Rectal smooth muscle tissue (tissue), 1 donor: Measurements from ENCODE around the gene MRPL28.
A peak's percentile ranks its signal among the peaks of the same experiment; 100 is the strongest.

Experiments
- H3K27ac ChIP-seq: one replicate; pipeline ENCODE4 v1.7.0; 2013; ENCODE audit warnings: low read depth, low read length, inconsistent platforms
- H3K27me3 ChIP-seq: one replicate; pipeline ENCODE4 v1.7.0; 2013; ENCODE audit warnings: low read length; ENCODE audit not compliant: control insufficient read depth, insufficient read depth
- H3K36me3 ChIP-seq: one replicate; pipeline ENCODE4 v1.7.0; 2013; ENCODE audit warnings: low read length; ENCODE audit not compliant: control insufficient read depth, insufficient read depth
- H3K4me1 ChIP-seq: one replicate; pipeline ENCODE4 v1.7.0; 2013; ENCODE audit warnings: low read length; ENCODE audit not compliant: control insufficient read depth, insufficient read depth
- H3K4me3 ChIP-seq: one replicate; pipeline ENCODE4 v1.7.0; 2013; ENCODE audit warnings: low read length
- H3K9ac ChIP-seq: one replicate; pipeline ENCODE4 v1.7.0; 2013; ENCODE audit warnings: low read length

MRPL28 gene

DNA sequence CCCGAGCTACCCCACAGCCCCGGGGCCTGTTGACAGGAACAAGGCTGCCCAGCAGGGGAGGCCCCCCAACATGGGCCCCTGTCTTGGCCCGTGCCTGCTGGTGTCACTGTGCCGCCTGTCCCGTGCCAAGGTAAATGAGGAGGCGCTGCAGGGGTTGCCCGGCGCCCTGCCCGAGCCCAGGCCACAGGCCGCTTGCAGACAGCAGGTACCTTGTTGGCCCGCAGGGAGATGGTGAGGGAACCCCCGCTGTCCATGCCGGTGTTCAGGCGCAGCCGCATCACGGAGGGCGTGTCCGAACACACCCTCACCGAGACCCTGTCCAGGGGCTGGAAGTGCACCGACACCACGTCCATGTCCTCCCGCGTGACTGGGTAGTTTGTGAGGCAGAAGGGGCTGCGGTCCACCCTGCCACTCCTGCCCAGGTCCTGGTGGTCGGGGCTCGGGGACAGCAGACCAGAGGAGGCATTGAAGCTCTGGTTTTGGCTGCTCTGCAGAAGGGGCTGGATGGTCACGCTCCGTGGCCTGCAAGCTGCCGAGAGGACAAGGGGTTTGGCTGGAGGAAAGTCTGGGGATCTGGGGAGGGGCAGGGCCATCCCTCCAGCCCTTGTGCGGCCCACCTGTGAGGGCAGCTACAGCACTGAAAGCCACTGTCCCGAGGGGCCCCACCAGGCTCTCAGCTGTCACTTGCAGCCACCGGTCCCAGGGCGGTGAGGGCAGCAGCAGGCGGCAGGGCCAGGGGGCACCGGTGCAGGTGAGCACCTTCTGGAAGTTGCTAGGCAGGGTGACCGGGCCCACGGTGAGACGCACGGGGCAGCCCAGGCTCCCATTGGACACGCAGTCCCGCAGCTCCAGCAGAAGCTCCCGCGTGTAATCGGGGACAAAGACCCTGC lies 5.8 kb upstream of the MRPL28 start:
- H3K27me3 ChIP-seq, result no peaks in the 10 kb centered on the region
- H3K4me1 ChIP-seq, result peaks cover 2% of the 10 kb centered on the region
- H3K9ac ChIP-seq, result no peak overlapping the region
- H3K4me3 ChIP-seq, result no peak overlapping the region
- peaks cover 23% of the 10 kb centered on the region for H3K36me3 ChIP-seq
- no peak overlapping the region for H3K27ac ChIP-seq

DNA sequence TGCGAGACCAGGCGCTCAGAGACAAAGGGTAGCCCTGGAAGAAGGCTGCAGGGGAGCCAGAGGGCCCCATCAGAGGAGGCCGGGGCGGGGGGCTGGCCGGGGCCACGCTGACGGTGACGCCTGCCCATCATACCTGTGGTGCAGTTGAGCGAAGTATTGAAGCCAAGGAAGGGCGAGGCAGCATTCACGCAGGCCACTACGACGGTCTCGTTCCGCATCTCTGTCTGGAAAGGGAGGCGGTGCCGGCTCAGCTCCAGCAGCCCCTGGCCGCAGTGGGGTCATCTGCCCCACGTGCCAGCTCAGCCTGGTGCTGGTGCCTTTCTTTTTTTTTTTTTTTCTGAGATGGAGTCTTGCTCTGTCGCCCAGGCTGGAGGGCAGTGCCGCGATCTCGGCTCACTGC lies 4.9 kb upstream of the MRPL28 start:
- H3K27me3 ChIP-seq, result no peaks in the 10 kb centered on the region
- peaks cover 4% of the 10 kb centered on the region for H3K4me1 ChIP-seq
- H3K9ac ChIP-seq, result no peak overlapping the region
- no peak overlapping the region for H3K27ac ChIP-seq
- no peak overlapping the region for H3K4me3 ChIP-seq
- peaks cover 23% of the 10 kb centered on the region for H3K36me3 ChIP-seq

DNA sequence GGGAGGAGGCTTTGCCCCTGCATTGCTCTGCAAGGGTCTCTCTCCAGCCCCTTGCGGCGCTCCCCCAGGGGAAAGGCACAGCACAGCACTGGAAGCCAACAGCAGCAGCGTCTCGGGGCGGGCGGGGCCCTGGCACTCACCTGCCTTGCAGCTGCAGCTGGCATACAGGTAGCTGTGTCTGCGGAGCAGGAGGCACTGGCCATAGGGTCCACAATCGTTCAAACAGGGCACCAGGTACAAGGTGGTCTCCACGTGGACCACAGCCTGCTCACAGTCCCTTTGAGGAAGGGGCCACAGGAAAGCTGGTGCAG lies 4.2 kb upstream of the MRPL28 start:
- H3K36me3 ChIP-seq, result peaks cover 23% of the 10 kb centered on the region
- no peak overlapping the region for H3K4me3 ChIP-seq
- no peak overlapping the region for H3K9ac ChIP-seq
- peaks cover 8% of the 10 kb centered on the region for H3K4me1 ChIP-seq
- no peaks in the 10 kb centered on the region for H3K27me3 ChIP-seq
- no peak overlapping the region for H3K27ac ChIP-seq

DNA sequence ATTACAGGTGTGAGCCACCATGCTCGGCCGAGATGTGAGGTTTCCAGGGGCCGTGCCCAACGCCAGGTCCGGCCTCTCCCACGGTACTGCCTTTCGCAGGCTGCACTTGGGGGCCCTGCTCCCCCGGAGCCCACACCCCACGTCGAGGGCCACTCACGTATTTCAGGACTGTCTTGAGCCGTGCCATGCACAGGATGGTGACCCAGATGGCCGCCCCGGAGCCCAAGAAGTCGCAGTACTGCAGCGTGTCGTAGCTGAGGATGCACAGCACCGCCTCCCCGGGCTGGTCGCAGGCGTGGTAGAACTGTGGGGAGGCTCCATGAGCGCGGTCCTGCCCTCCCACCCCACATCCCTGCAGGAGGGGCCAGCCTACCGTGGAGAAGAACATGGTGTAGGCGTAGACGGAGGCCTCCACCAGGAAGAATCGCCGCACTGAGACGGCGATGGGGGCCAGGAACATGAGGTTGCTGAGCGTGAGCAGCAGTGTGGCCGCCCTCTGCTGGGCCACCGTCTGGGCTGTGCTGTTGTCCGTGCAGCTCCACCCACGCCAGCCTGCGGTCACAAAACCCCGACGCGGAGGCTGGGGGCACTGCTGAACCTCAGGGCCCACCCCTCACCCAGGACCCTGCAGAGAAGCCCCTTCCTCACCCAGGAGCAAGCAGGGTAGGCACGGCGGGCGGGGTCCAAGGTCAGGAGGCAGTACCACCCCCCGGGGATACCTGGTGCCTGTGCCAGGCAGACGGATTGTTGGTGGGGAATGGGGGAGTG lies 3.7 kb upstream of the MRPL28 start:
- Histone ChIP-seq H3K4me3 (no peak overlapping the region), H3K4me1 (peaks cover 9% of the 10 kb centered on the region), H3K9ac (no peak overlapping the region), H3K27ac (no peak overlapping the region), H3K36me3 (peaks cover 23% of the 10 kb centered on the region), H3K27me3 (no peaks in the 10 kb centered on the region)

- Histone ChIP-seq H3K4me1 (peaks cover 9% of the 10 kb centered on the region), H3K4me3 (no peak overlapping the region), H3K27me3 (no peaks in the 10 kb centered on the region), H3K27ac (no peak overlapping the region), H3K36me3 (peaks cover 27% of the 10 kb centered on the region), H3K9ac (no peak overlapping the region)
Measured at GRCh38 chr16:373020-373598, 2.8 kb upstream of the MRPL28 start.

- peaks cover 34% of the 10 kb centered on the region for H3K36me3 ChIP-seq
- peaks cover 9% of the 10 kb centered on the region for H3K4me1 ChIP-seq
- H3K4me3 ChIP-seq, result no peak overlapping the region
- H3K27ac ChIP-seq, result no peak overlapping the region
- no peak overlapping the region for H3K9ac ChIP-seq
- no peaks in the 10 kb centered on the region for H3K27me3 ChIP-seq
Measured at GRCh38 chr16:372302-372983, 2.1 kb upstream of the MRPL28 start.

- Histone ChIP-seq H3K27me3 (no peaks in the 10 kb centered on the region), H3K4me3 (no peak overlapping the region), H3K9ac (no peak overlapping the region), H3K36me3 (peaks cover 34% of the 10 kb centered on the region), H3K27ac (no peak overlapping the region), H3K4me1 (peaks cover 9% of the 10 kb centered on the region)
Measured at GRCh38 chr16:371515-372301, 1.4 kb upstream of the MRPL28 start.

DNA sequence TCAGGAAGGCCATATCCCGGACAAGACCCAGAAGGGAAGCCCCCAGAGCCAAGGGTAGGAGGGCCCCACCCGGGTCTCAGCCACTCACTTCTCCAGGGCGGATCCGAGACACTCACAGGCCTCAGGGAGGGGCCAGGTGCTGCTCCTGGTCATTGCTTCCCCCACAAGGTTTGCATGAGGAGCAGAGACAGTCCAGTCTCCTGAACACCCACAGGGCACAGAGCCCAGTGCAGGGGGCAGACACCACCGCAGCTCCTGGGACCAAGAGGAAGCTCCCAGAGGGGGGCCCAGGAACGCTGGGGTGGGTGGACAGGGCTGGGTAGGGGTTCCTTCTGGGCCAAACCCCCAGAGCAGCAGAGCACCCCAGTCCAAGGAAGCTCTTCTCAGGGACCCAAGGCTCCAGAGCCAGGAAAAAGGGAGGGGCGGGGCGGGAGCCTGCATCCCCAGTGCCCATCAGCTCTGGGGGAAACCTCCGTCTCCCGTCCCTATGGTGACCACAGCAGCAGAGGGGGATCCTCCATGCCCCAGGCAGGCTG lies 709 bp upstream of the MRPL28 start:
- peaks cover 9% of the 10 kb centered on the region for H3K4me1 ChIP-seq
- H3K27me3 ChIP-seq, result no peaks in the 10 kb centered on the region
- peaks cover 31% of the 10 kb centered on the region for H3K36me3 ChIP-seq
- peak overlapping the region; percentile 4 for H3K27ac ChIP-seq
- no peak overlapping the region for H3K9ac ChIP-seq
- peak overlapping the region; percentile 5 for H3K4me3 ChIP-seq

DNA sequence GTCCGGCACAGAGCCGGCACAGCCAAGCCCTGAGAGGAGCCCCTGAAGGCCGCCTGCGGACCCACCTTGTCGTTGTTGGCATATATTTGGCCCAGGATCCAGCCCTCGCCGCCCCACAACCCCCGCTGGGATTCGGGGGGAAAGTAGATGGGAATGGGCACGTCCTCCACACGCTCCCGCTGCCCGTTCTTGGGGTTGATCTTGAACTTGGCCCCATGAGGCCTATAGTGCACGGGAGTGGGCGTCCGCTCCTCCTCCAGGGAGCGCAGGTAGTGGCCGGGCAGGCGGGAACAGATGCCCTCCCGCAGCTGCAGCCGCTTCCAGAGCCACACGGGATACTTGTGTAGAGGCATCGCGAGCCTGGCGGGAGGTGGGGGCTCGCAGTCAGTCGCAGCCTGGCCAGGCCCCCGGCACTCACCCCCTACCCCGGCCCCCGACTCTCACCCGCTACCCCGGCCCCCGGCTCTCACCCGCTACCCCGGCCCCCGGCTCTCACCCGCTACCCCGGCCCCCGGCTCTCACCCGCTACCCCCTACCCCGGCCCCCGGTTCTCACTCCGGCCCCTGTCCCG lies 387 bp downstream of the MRPL28 start:
- H3K4me3 ChIP-seq, result peak overlapping the region; percentile 41
- H3K27me3 ChIP-seq, result no peaks in the 10 kb centered on the region
- no peak overlapping the region for H3K27ac ChIP-seq
- peaks cover 9% of the 10 kb centered on the region for H3K4me1 ChIP-seq
- H3K9ac ChIP-seq, result no peak overlapping the region
- peaks cover 29% of the 10 kb centered on the region for H3K36me3 ChIP-seq

GRCh38 chr16:369275-369865 lies 968 bp downstream of the MRPL28 start:
- Histone ChIP-seq H3K9ac (no peak overlapping the region), H3K27ac (no peak overlapping the region)

More at GRCh38 chr16:369275-369865, 968 bp downstream of the MRPL28 start:
- Histone ChIP-seq H3K27me3 (no peaks in the 10 kb centered on the region), H3K4me3 (peak overlapping the region; percentile 41), H3K36me3 (peaks cover 23% of the 10 kb centered on the region), H3K4me1 (peaks cover 9% of the 10 kb centered on the region)
